Measurements from ENCODE around the gene COL4A3. TPM values are rescaled to one million over a fixed set of nuclear protein-coding genes. Genes with fewer than 3 reads are reported as not detected.

The COL4A3 gene
- total and polyA plus RNA-seq, 2 donors (not counting 3 experiments of a cell fraction or from before 2014, with no cell fraction given): not detected

- Histone ChIP-seq H3K9me3 (replicated peaks; ENCODE audit: control insufficient read depth, insufficient read depth, low read length) (no peaks in the 10 kb centered on the region), H3K9ac (replicated peaks; ENCODE audit: extremely low read depth, insufficient read depth, low read length) (no peak overlapping the region), H3K4me2 (ENCODE audit: insufficient read depth, low read length) (no peak overlapping the region), H3K36me3 (ENCODE audit: control insufficient read depth in 2 of 2, extremely low read depth in 1 of 2, insufficient read depth in 2 of 2, low read length in 2 of 2) (no peaks in the 10 kb centered on the region), H3K27me3 (ENCODE audit: control insufficient read depth in 2 of 2, insufficient read depth in 2 of 2, low read length in 2 of 2) (no peaks in the 10 kb centered on the region), H3K9me1 (replicated peaks; ENCODE audit: control insufficient read depth, extremely low read depth, insufficient read depth, low read length) (no peaks in the 10 kb centered on the region), H4K20me1 (replicated peaks; ENCODE audit: control insufficient read depth, extremely low read depth, insufficient read depth, low read length) (no peaks in the 10 kb centered on the region), H3K4me3 (replicated peaks in 1 of 3; ENCODE audit: insufficient read depth in 1 of 3, low read depth in 1 of 3, low read length in 3 of 3) (no peak overlapping the region), H2AFZ (ENCODE audit: low read depth, low read length) (no peak overlapping the region), H3K4me1 (ENCODE audit: control insufficient read depth, extremely low read depth, insufficient read depth, low read length) (no peaks in the 10 kb centered on the region), H3K79me2 (ENCODE audit: control insufficient read depth, insufficient read depth, low read length) (no peaks in the 10 kb centered on the region), H3K27ac (ENCODE audit: insufficient read depth, low read depth, low read length) (no peak overlapping the region)
- no peak for TF ChIP-seq POLR2AphosphoS5 (IDR thresholded peaks at IDR 0.05; ENCODE audit: insufficient read depth, low read depth, low read length)
- TF ChIP-seq EZH2 (IDR thresholded peaks at IDR 0.05; ENCODE audit: borderline replicate concordance, low read depth, low read length, severe bottlenecking): no peak
- no peak for TF ChIP-seq MYC (IDR thresholded peaks at IDR 0.05; ENCODE audit: low read depth, low read length)
- no peak for DNase-seq (ENCODE audit: low read depth, low spot score)
- intact Hi-C loops (cut with micrococcal nuclease) (no loop called here), dilution Hi-C loops (cut with MboI; ENCODE audit: extremely low pct_ligation_motif_present, low sequenced_read_pairs) (no loop called here)
- no peak for FAIRE-seq
- no TSS peak for BruUV-seq (replicated peaks)
- CTCF ChIA-PET: interaction anchor here (1.0 kb wide), 1 partner anchor 20 kb away, joined by 3 read pairs; no protein-coding TSS in a partner anchor
- POLR2A ChIA-PET: no interaction called here
These were observed 9.2 kb upstream of the COL4A3 start for GRCh38 chr2:227154986-227155774.

GRCh38 chr2:227160164-227160563, 4.3 kb upstream of the COL4A3 start:
- H4K20me1 ChIP-seq (replicated peaks; ENCODE audit: control insufficient read depth, extremely low read depth, insufficient read depth, low read length): no peaks in the 10 kb centered on the region
- no peak overlapping the region for H3K27ac ChIP-seq (ENCODE audit: insufficient read depth, low read depth, low read length)
- H3K79me2 ChIP-seq (ENCODE audit: control insufficient read depth, insufficient read depth, low read length): no peaks in the 10 kb centered on the region
- H3K9me1 ChIP-seq (replicated peaks; ENCODE audit: control insufficient read depth, extremely low read depth, insufficient read depth, low read length): no peaks in the 10 kb centered on the region
- H2AFZ ChIP-seq (ENCODE audit: low read depth, low read length): no peak overlapping the region
- intact Hi-C loops (cut with micrococcal nuclease) (no loop called here), dilution Hi-C loops (cut with MboI; ENCODE audit: extremely low pct_ligation_motif_present, low sequenced_read_pairs) (no loop called here)
- no peak overlapping the region for H3K9ac ChIP-seq (replicated peaks; ENCODE audit: extremely low read depth, insufficient read depth, low read length)
- H3K27me3 ChIP-seq (ENCODE audit: control insufficient read depth in 2 of 2, insufficient read depth in 2 of 2, low read length in 2 of 2): peaks cover 13 to 19% of the 10 kb centered on the region in 2 experiments
- BruUV-seq (replicated peaks): no TSS peak
- no peak for DNase-seq (ENCODE audit: low read depth, low spot score)
- H3K4me1 ChIP-seq (ENCODE audit: control insufficient read depth, extremely low read depth, insufficient read depth, low read length): no peaks in the 10 kb centered on the region
- no peaks in the 10 kb centered on the region for H3K9me3 ChIP-seq (replicated peaks; ENCODE audit: control insufficient read depth, insufficient read depth, low read length)
- no peak overlapping the region for H3K4me3 ChIP-seq (replicated peaks in 1 of 3; ENCODE audit: insufficient read depth in 1 of 3, low read depth in 1 of 3, low read length in 3 of 3)
- ChIA-PET POLR2A (no interaction called here), CTCF (no interaction called here)
- TF ChIP-seq POLR2AphosphoS5 (IDR thresholded peaks at IDR 0.05; ENCODE audit: insufficient read depth, low read depth, low read length) (no peak), FOS (IDR thresholded peaks at IDR 0.05; ENCODE audit: borderline replicate concordance, insufficient read depth, low read length) (no peak), POLR2A (IDR thresholded peaks at IDR 0.05; ENCODE audit: low read depth, low read length) (no peak), MAX (IDR thresholded peaks at IDR 0.05; ENCODE audit: insufficient read depth, insufficient read length) (no peak), JUN (IDR thresholded peaks at IDR 0.05; ENCODE audit: borderline replicate concordance, insufficient read depth, insufficient read length, low read depth) (no peak), GATA2 (IDR thresholded peaks at IDR 0.05; ENCODE audit: insufficient read depth, insufficient read length, low read depth, low read length) (no peak), CTCF (IDR thresholded peaks at IDR 0.05; ENCODE audit: extremely low read depth in 1 of 2, insufficient read depth in 1 of 2, low read depth in 1 of 2, low read length in 2 of 2) (no peak), EZH2 (IDR thresholded peaks at IDR 0.05; ENCODE audit: borderline replicate concordance, low read depth, low read length, severe bottlenecking) (no peak), MYC (IDR thresholded peaks at IDR 0.05; ENCODE audit: low read depth, low read length) (no peak)
- no peaks in the 10 kb centered on the region for H3K36me3 ChIP-seq (ENCODE audit: control insufficient read depth in 2 of 2, extremely low read depth in 1 of 2, insufficient read depth in 2 of 2, low read length in 2 of 2)
- no peak for FAIRE-seq
- H3K4me2 ChIP-seq (ENCODE audit: insufficient read depth, low read length): no peak overlapping the region
